ENCODE data around the gene AQP1. TPM values are rescaled to one million over a fixed set of nuclear protein-coding genes. Genes with fewer than 3 reads are reported as not detected.

Gene AQP1
- total and polyA plus RNA-seq, 2 of the 8 experiments (the other 6 are each of a cell fraction or from before 2014, with no cell fraction given), result 0.18 to 0.19 TPM

- Histone ChIP-seq H2BK12ac (ENCODE audit: low read depth, low read length) (no peak overlapping the region), H4K5ac (ENCODE audit: insufficient read length, low read depth, low read length) (no peak overlapping the region), H3K4me3 (ENCODE audit: extremely low read depth in 1 of 4, insufficient read depth in 2 of 4, low read depth in 3 of 4, low read length in 4 of 4) (no peak overlapping the region), H3K9me3 (ENCODE audit: insufficient read depth in 2 of 2, low read depth in 1 of 2, low read length in 1 of 2) (no peaks in the 10 kb centered on the region), H3K23ac (ENCODE audit: insufficient read length) (no peak overlapping the region), H2BK120ac (replicated peaks; ENCODE audit: low read depth, low read length) (no peak overlapping the region), H3K4me1 (replicated peaks in 1 of 4; ENCODE audit: control insufficient read depth in 3 of 4, insufficient read depth in 4 of 4, low read length in 3 of 4) (no peaks in the 10 kb centered on the region), H2BK20ac (ENCODE audit: low read length) (no peak overlapping the region), H4K91ac (replicated peaks; ENCODE audit: insufficient read length, low read length) (no peak overlapping the region), H2AFZ (ENCODE audit: low read length) (no peak overlapping the region), H3K23me2 (ENCODE audit: low read depth, low read length) (no peaks in the 10 kb centered on the region), H2BK15ac (ENCODE audit: low read length) (no peak overlapping the region), H3K56ac (replicated peaks; ENCODE audit: insufficient read length, low read depth, low read length) (no peak overlapping the region), H3K9ac (replicated peaks in 1 of 4; ENCODE audit: extremely low read depth in 1 of 4, low read depth in 3 of 4, low read length in 3 of 4) (no peak overlapping the region), H3K18ac (ENCODE audit: extremely low read depth, low read length) (no peak overlapping the region), H4K8ac (ENCODE audit: extremely low read depth, insufficient read depth, low read length) (no peak overlapping the region), H3K79me2 (ENCODE audit: control insufficient read depth in 1 of 2, insufficient read depth in 2 of 2, low read length in 2 of 2) (no peaks in the 10 kb centered on the region), H3K27ac (ENCODE audit: low read depth, low read length) (no peak overlapping the region), H2BK5ac (ENCODE audit: low read depth, low read length) (no peak overlapping the region), H4K20me1 (replicated peaks in 1 of 2; ENCODE audit: control insufficient read depth in 1 of 2, insufficient read depth in 2 of 2, low read length in 2 of 2) (no peaks in the 10 kb centered on the region), H3K79me1 (ENCODE audit: low read depth, low read length) (no peaks in the 10 kb centered on the region), H2AK5ac (ENCODE audit: low read depth, low read length) (no peak overlapping the region), H3K27me3 (replicated peaks in 1 of 4; ENCODE audit: control insufficient read depth in 3 of 4, extremely low read depth in 1 of 4, insufficient read depth in 3 of 4, low read length in 3 of 4) (no peaks in the 10 kb centered on the region; a peak in 1 of 7 replicates), H3K36me3 (ENCODE audit: control insufficient read depth in 2 of 4, insufficient read depth in 4 of 4, low read length in 3 of 4) (no peaks in the 10 kb centered on the region), H3K14ac (ENCODE audit: insufficient read length) (no peak overlapping the region), H3K4ac (replicated peaks; ENCODE audit: insufficient read length, low read depth, low read length) (no peak overlapping the region), H3K4me2 (ENCODE audit: insufficient read depth in 1 of 2, low read depth in 2 of 2, low read length in 2 of 2) (no peak overlapping the region)
- WGBS, 2 experiments (ENCODE audit: extremely low coverage in 1 of 2, insufficient coverage in 1 of 2, insufficient read length in 1 of 2, insufficient replicate concordance in 2 of 2, low coverage in 1 of 2, low lambda C conversion rate in 2 of 2, missing lambda C conversion rate in 1 of 2), result 77% methylated on average over 2 of the region's 4 CpGs; no CpG with 5 or more reads in 1 of the 2 experiments
- no peak for DNase-seq (ENCODE audit: low read depth in 1 of 2, low spot score in 2 of 2)
- FAIRE-seq, result no peak
- ChIA-PET CTCF (ENCODE audit: partially characterized antibody) (interaction anchor here (0.8 to 26.1 kb wide), 5 partner anchors 18 to 164 kb away, joined by 3 to 309 read pairs (median 3); no protein-coding TSS in a partner anchor), POLR2A (ENCODE audit: partially characterized antibody) (no interaction called here)
- TF ChIP-seq SUZ12 (IDR thresholded peaks at IDR 0.05; ENCODE audit: low read length), result no peak
- TF ChIP-seq SIRT6 (IDR thresholded peaks at IDR 0.05; ENCODE audit: low read length), result no peak
These were observed 53.7 kb downstream of the AQP1 start for GRCh38 chr7:30965372-30965771.
